Endothelial cell (in vitro differentiated cells): ENCODE measurements around the gene CEP131. TPM values are rescaled to one million over a fixed set of nuclear protein-coding genes. Genes with fewer than 3 reads are reported as not detected.
"Not testable (repeated sequence)": the region's sequence is repeated elsewhere in the genome, so short reads cannot be mapped to it uniquely, and the experiment has no call there.

ENCODE experiments used
- DNase-seq: peaks from one replicate; pipeline ENCODE4 v3.0.0; 2021; ENCODE audit warnings: low spot score
- H3K27ac Mint-ChIP-seq: one replicate; pipeline ENCODE4 v1.8.0; 2021; ENCODE audit warnings: mixed read lengths, inconsistent platforms; ENCODE audit not compliant: unreplicated experiment
- H3K27me3 Mint-ChIP-seq: one replicate; pipeline ENCODE4 v1.8.0; 2021; ENCODE audit warnings: mild to moderate bottlenecking, moderate library complexity, mixed read lengths, inconsistent platforms; ENCODE audit not compliant: unreplicated experiment
- H3K36me3 Mint-ChIP-seq: one replicate; pipeline ENCODE4 v1.8.0; 2021; ENCODE audit warnings: mild to moderate bottlenecking, low read depth, mixed read lengths, inconsistent platforms; ENCODE audit not compliant: unreplicated experiment
- H3K4me1 Mint-ChIP-seq: one replicate; pipeline ENCODE4 v1.8.0; 2021; ENCODE audit warnings: mild to moderate bottlenecking, mixed read lengths, inconsistent platforms; ENCODE audit not compliant: unreplicated experiment
- H3K4me3 Mint-ChIP-seq: one replicate; pipeline ENCODE4 v1.8.0; 2021; ENCODE audit warnings: mild to moderate bottlenecking, mixed read lengths, inconsistent platforms; ENCODE audit not compliant: unreplicated experiment
- H3K9me3 Mint-ChIP-seq: one replicate; pipeline ENCODE4 v1.8.0; 2021; ENCODE audit warnings: mixed read lengths, inconsistent platforms; ENCODE audit not compliant: unreplicated experiment
- CTCF ChIP-seq: fragments of 200-600 bp; sonication (generic); IDR thresholded peaks from one replicate; pipeline ENCODE4 v1.5.0; 2021; ENCODE audit warnings: antibody characterized with exemption; ENCODE audit not compliant: unreplicated experiment
- total RNA-seq: library from RNA; stranded (reverse); fragmentation: NEBNext Ultra II Directional; extraction: Animal tissue kit (Norgen Biotek cat#: 25700); gene quantifications from one replicate; pipeline ENCODE4 v1.2.1, GENCODE V29; 2021; ENCODE audit not compliant: unreplicated experiment

Gene CEP131
- total RNA-seq, 1 donor from 2014 or later, result 21.1 TPM

- no peak overlapping the region for H3K4me3 Mint-ChIP-seq
- peaks cover 5% of the 10 kb centered on the region for H3K27me3 Mint-ChIP-seq
- no peak overlapping the region for H3K27ac Mint-ChIP-seq
- no peak for DNase-seq
- no peak for TF ChIP-seq CTCF
- no peaks in the 10 kb centered on the region for H3K9me3 Mint-ChIP-seq
- no peaks in the 10 kb centered on the region for H3K4me1 Mint-ChIP-seq
- H3K36me3 Mint-ChIP-seq, result no peaks in the 10 kb centered on the region
Observed at GRCh38 chr17:81148571-81148970, 74.2 kb downstream of the CEP131 start.

- Mint-ChIP-seq H3K4me3 (no peak overlapping the region), H3K9me3 (no peaks in the 10 kb centered on the region), H3K27ac (no peak overlapping the region), H3K36me3 (no peaks in the 10 kb centered on the region), H3K27me3 (peaks cover 5% of the 10 kb centered on the region), H3K4me1 (no peaks in the 10 kb centered on the region)
- DNase-seq, result no peak
- no peak for TF ChIP-seq CTCF
Observed at GRCh38 chr17:81147701-81148100, 75.1 kb downstream of the CEP131 start.

- not testable (repeated sequence) for H3K4me3 Mint-ChIP-seq, H3K36me3 Mint-ChIP-seq, H3K4me1 Mint-ChIP-seq, DNase-seq, H3K27ac Mint-ChIP-seq, H3K27me3 Mint-ChIP-seq, H3K9me3 Mint-ChIP-seq
Observed at GRCh38 chr17:81146208-81146607, 76.6 kb downstream of the CEP131 start.

GRCh38 chr17:81144423-81144781 is 78.4 kb downstream of the CEP131 start:
- Mint-ChIP-seq H3K27ac (no peak overlapping the region), H3K36me3 (no peaks in the 10 kb centered on the region), H3K9me3 (no peaks in the 10 kb centered on the region), H3K4me3 (no peak overlapping the region), H3K4me1 (peaks cover 2% of the 10 kb centered on the region), H3K27me3 (peaks cover 8% of the 10 kb centered on the region)
- DNase-seq, result no peak
- TF ChIP-seq CTCF, result no peak

GRCh38 chr17:81143717-81144422 is 78.9 kb downstream of the CEP131 start:
- TF ChIP-seq CTCF, result no peak
- H3K4me1 Mint-ChIP-seq, result peaks cover 2% of the 10 kb centered on the region
- DNase-seq, result no peak
- H3K9me3 Mint-ChIP-seq, result no peaks in the 10 kb centered on the region
- H3K27ac Mint-ChIP-seq, result no peak overlapping the region
- peaks cover 3% of the 10 kb centered on the region for H3K36me3 Mint-ChIP-seq
- peaks cover 8% of the 10 kb centered on the region for H3K27me3 Mint-ChIP-seq
- no peak overlapping the region for H3K4me3 Mint-ChIP-seq
